ENCODE measurements around the gene ARL6. TPM values are rescaled to one million over a fixed set of nuclear protein-coding genes. Genes with fewer than 3 reads are reported as not detected.

The ARL6 gene
- total RNA-seq, 1 donor: 1.4 TPM

DNA sequence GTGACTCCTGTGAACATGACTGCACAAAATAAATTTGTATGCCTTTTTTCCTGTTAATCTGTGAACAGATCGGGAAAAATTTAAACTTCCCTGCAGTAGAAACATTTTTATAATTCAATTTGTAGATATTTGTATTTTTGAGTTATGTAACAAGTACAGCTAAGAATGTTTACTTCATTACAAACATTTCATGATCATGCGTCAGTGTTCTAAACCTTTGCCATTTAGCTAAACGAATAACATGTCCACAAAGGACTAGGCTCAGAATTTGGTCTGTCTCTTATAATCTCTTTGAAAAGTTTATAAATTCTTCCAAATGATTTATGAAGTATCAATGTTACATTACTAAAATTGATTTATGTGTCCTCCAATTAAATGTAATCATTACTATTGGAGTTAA is 39.9 kb downstream of the ARL6 start:
- no peaks in the 10 kb centered on the region for H3K9me3 ChIP-seq (ENCODE audit: low read depth, low read length)
- no peaks in the 10 kb centered on the region for H3K4me1 ChIP-seq (ENCODE audit: insufficient read depth, low read length)
- no peaks in the 10 kb centered on the region for H3K27me3 ChIP-seq (ENCODE audit: insufficient read depth, low read length)
- H3K4me3 ChIP-seq (ENCODE audit: low read length): no peak overlapping the region

DNA sequence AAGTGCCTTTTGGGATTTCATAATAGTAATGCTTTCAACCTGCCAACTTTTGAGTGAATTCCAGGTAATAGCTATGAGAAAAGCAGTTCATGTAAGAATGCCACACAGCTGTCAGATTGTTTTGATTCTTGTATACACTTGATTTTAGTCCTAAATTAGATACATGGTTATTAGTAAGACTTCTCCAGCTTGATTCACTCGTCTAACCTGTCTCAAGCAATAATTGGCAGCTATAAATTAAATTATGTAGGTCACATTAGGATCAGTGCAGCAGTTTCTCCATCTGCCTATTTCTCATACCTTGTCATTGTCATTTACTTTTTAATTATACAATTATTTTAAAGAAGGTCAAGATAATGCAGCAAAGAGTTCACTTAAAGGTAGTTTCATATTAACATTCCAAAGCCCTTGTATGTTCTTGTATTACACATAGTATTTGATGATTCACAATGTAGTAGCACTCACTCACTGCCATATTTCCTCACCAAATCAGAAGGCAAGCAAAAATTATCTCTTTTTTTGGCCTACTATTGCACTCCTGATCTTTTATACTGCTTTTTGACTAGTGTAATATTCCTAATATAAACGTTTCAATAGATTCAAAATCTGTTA is 46.3 kb downstream of the ARL6 start:
- no peak overlapping the region for H3K4me3 ChIP-seq (ENCODE audit: low read length)
- H3K9me3 ChIP-seq (ENCODE audit: low read depth, low read length): no peaks in the 10 kb centered on the region
- H3K4me1 ChIP-seq (ENCODE audit: insufficient read depth, low read length): no peaks in the 10 kb centered on the region
- no peaks in the 10 kb centered on the region for H3K27me3 ChIP-seq (ENCODE audit: insufficient read depth, low read length)

GRCh38 chr3:97815149-97815917 is 50.8 kb downstream of the ARL6 start:
- Histone ChIP-seq H3K9me3 (ENCODE audit: low read depth, low read length) (no peaks in the 10 kb centered on the region), H3K4me1 (ENCODE audit: insufficient read depth, low read length) (no peaks in the 10 kb centered on the region), H3K27me3 (ENCODE audit: insufficient read depth, low read length) (peaks cover 22% of the 10 kb centered on the region), H3K4me3 (ENCODE audit: low read length) (no peak overlapping the region)

DNA sequence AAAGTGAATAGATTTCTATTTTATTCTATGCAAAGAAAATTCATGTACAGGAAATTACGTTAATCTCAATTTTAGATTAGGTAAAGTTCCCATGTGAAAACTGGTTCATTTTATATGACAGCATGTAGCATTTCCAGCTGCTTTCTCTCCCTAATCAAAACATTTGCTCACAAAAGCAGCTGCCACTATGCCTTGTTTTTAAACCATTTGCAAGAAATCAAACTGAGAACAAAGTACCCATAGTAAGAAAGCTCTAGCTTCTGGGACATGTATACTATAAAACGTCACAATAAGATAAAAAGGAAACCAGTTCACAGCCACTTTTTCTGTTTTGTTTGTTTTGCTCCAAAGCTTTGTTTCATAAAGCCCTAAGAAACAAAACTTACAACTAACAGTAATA is 52.3 kb downstream of the ARL6 start:
- Histone ChIP-seq H3K27me3 (ENCODE audit: insufficient read depth, low read length) (peaks cover 30% of the 10 kb centered on the region), H3K4me1 (ENCODE audit: insufficient read depth, low read length) (peaks cover 8% of the 10 kb centered on the region), H3K9me3 (ENCODE audit: low read depth, low read length) (no peaks in the 10 kb centered on the region), H3K4me3 (ENCODE audit: low read length) (no peak overlapping the region)

DNA sequence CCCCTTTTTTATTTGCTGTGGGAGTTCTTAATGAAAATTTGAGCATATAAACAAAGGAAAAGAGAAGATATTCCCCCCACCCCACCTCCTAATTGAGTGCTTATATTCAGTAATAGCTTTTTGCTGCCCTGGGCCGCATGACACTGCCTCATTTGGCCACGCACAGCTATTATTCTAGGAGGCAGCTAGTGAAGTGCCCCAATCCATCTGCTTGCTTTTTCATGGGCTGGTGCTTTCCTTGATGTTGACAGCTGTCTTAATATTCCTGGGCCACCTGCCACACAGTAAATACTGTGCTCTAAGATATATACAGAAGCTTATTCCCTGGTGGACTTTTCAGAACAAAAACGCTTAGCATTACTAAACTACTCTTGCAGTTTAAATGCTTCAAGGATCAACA is 53.4 kb downstream of the ARL6 start:
- peaks cover 30% of the 10 kb centered on the region for H3K27me3 ChIP-seq (ENCODE audit: insufficient read depth, low read length)
- no peaks in the 10 kb centered on the region for H3K9me3 ChIP-seq (ENCODE audit: low read depth, low read length)
- no peak overlapping the region for H3K4me3 ChIP-seq (ENCODE audit: low read length)
- H3K4me1 ChIP-seq (ENCODE audit: insufficient read depth, low read length): peaks cover 15% of the 10 kb centered on the region

DNA sequence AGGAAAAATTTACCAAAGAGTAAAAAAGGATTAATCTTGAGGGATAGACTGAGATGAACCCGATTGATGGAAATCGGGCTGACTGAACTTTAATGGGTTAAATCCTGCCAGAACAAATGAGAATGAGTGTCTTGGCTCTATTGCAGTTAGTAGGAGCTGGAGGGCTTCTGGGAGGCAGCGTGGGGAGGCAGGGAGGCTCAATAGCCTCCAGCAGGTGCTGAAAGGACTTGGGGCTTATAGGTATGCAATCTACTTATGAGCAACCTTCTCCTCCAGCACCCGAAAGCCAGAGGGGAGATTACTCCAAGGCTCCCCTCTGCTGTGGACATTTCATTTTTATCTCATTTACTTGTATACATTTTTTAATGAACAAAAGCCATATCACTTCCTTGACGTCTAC is 56.2 kb downstream of the ARL6 start:
- H3K27me3 ChIP-seq (ENCODE audit: insufficient read depth, low read length): peaks cover 36% of the 10 kb centered on the region
- no peaks in the 10 kb centered on the region for H3K9me3 ChIP-seq (ENCODE audit: low read depth, low read length)
- peaks cover 19% of the 10 kb centered on the region for H3K4me1 ChIP-seq (ENCODE audit: insufficient read depth, low read length)
- no peak overlapping the region for H3K4me3 ChIP-seq (ENCODE audit: low read length)

DNA sequence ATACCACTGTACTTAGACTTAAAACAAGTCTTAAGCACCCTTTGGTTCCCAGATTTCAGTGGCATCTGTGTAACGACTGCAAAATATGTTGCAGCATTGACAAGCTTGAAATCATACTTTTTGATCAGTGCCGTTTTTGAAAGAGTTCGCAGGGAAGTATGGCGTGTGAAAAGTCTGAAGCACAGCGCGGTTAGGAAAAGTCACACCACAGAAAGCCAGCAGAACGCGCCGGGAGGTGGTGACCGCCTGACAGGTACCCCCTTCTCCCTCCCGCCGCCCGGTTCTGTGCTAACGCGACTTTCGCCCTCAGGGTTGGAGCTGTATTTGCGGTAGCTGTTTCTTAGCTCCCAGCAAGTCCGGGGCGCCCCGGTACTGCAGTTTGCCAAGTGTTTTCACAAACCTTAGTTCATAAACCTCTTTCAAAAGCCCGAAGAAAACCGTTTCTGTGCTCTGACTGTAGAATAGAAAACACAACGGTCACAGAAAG is 56.8 kb downstream of the ARL6 start:
- Histone ChIP-seq H3K27me3 (ENCODE audit: insufficient read depth, low read length) (peaks cover 36% of the 10 kb centered on the region), H3K4me1 (ENCODE audit: insufficient read depth, low read length) (peaks cover 19% of the 10 kb centered on the region), H3K9me3 (ENCODE audit: low read depth, low read length) (no peaks in the 10 kb centered on the region), H3K4me3 (ENCODE audit: low read length) (peak overlapping the region; percentile 58)

DNA sequence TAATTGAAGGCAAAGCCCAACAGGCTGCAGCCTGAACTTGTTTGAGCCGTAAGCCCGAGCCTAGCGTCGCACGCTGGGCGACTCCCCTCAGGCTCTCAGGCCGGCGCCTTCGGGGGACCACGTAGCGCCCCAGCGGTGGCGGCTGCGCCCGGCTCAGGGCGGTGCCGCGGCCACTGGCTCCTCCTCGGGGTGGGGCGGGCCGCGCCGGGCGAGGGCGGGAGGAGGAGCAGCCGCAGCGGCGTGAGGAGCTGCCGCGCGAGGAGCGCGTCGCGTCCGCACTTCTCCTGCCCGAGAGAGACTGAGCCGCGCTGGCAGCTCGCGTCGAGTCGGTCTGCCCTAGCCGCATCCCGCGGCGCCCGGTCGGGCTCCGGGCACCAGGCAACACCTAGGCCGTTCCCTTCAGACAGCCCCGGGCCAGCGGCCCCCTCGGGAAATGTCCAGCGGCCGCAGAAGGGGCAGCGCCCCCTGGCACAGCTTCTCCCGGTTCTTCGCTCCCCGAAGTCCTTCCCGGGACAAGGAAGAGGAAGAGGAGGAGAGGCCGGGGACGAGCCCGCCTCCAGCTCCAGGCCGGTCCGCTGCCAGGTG is 57.3 kb downstream of the ARL6 start, which contains the start of gene CRYBG3:
CRYBG3 (plus strand) TSS at position 238 of the 585 bp plus-strand sequence; CDS start at position 434, 196 bp downstream.
- Histone ChIP-seq H3K27me3 (ENCODE audit: insufficient read depth, low read length) (peaks cover 36% of the 10 kb centered on the region), H3K4me3 (ENCODE audit: low read length) (peak within 1 kb of the TSS; percentile 58), H3K4me1 (ENCODE audit: insufficient read depth, low read length) (peaks cover 19% of the 10 kb centered on the region), H3K9me3 (ENCODE audit: low read depth, low read length) (no peaks in the 10 kb centered on the region)

- no peaks in the 10 kb centered on the region for H3K9me3 ChIP-seq (ENCODE audit: low read depth, low read length)
- H3K4me1 ChIP-seq (ENCODE audit: insufficient read depth, low read length): peaks cover 19% of the 10 kb centered on the region
- peak overlapping the region; percentile 58 for H3K4me3 ChIP-seq (ENCODE audit: low read length)
- H3K27me3 ChIP-seq (ENCODE audit: insufficient read depth, low read length): peaks cover 36% of the 10 kb centered on the region
Measured at GRCh38 chr3:97822359-97822775, 57.8 kb downstream of the ARL6 start.

- no peaks in the 10 kb centered on the region for H3K9me3 ChIP-seq (ENCODE audit: low read depth, low read length)
- no peak overlapping the region for H3K4me3 ChIP-seq (ENCODE audit: low read length)
- H3K4me1 ChIP-seq (ENCODE audit: insufficient read depth, low read length): peaks cover 19% of the 10 kb centered on the region
- H3K27me3 ChIP-seq (ENCODE audit: insufficient read depth, low read length): peaks cover 30% of the 10 kb centered on the region
Measured at GRCh38 chr3:97823046-97824004, 58.8 kb downstream of the ARL6 start.

GRCh38 chr3:97825101-97825500 is 60.5 kb downstream of the ARL6 start:
- no peaks in the 10 kb centered on the region for H3K9me3 ChIP-seq (ENCODE audit: low read depth, low read length)
- peaks cover 16% of the 10 kb centered on the region for H3K27me3 ChIP-seq (ENCODE audit: insufficient read depth, low read length)
- no peak overlapping the region for H3K4me3 ChIP-seq (ENCODE audit: low read length)
- H3K4me1 ChIP-seq (ENCODE audit: insufficient read depth, low read length): peaks cover 19% of the 10 kb centered on the region

GRCh38 chr3:97827741-97828471 is 63.3 kb downstream of the ARL6 start:
- Histone ChIP-seq H3K27me3 (ENCODE audit: insufficient read depth, low read length) (peaks cover 6% of the 10 kb centered on the region), H3K9me3 (ENCODE audit: low read depth, low read length) (no peaks in the 10 kb centered on the region), H3K4me3 (ENCODE audit: low read length) (no peak overlapping the region), H3K4me1 (ENCODE audit: insufficient read depth, low read length) (peaks cover 5% of the 10 kb centered on the region)

DNA sequence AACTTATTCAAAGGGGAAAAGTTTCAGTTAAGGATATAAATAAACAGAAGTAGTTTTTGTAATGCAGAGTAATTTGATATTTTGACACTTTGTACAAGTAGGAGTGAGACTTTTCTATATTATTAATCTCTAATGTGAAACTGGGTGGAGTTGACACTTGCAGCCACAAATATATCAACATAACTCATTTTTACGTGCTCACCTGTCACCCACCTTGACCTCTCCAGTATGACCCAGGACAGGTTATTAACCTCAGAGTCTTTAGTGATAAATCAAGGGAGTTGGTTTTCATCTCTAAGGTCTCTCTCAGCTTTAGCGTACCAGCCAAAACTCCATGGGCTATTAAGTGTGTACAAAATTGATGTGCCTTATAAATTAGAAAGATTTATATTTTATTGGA is 64.6 kb downstream of the ARL6 start:
- Histone ChIP-seq H3K9me3 (ENCODE audit: low read depth, low read length) (no peaks in the 10 kb centered on the region), H3K4me1 (ENCODE audit: insufficient read depth, low read length) (no peaks in the 10 kb centered on the region), H3K27me3 (ENCODE audit: insufficient read depth, low read length) (no peaks in the 10 kb centered on the region), H3K4me3 (ENCODE audit: low read length) (no peak overlapping the region)

GRCh38 chr3:97830638-97831037 is 66.1 kb downstream of the ARL6 start:
- Histone ChIP-seq H3K9me3 (ENCODE audit: low read depth, low read length) (no peaks in the 10 kb centered on the region), H3K4me1 (ENCODE audit: insufficient read depth, low read length) (no peaks in the 10 kb centered on the region), H3K27me3 (ENCODE audit: insufficient read depth, low read length) (no peaks in the 10 kb centered on the region), H3K4me3 (ENCODE audit: low read length) (no peak overlapping the region)
